SK-N-SH (cell line): ENCODE data around the gene ERC2.

Experiments
- CHD2 ChIP-seq: fragments of 150-350 bp; IDR thresholded peaks from 2 replicates; pipeline ENCODE4 v1.6.1; 2018; ENCODE audit warnings: low read length; ENCODE audit not compliant: partially characterized antibody
- EZH2phosphoT487 ChIP-seq: fragments of 200-600 bp; sonication (generic); IDR thresholded peaks from 2 replicates; pipeline ENCODE4 v1.6.1; 2017; ENCODE audit warnings: low read depth, mixed run types, mild to moderate bottlenecking, antibody characterized with exemption, moderate library complexity, borderline replicate concordance
- JUND ChIP-seq: IDR thresholded peaks from 2 replicates; pipeline ENCODE4 v1.4.0; 2012
- POLR2AphosphoS5 ChIP-seq: IDR thresholded peaks from 2 replicates; pipeline ENCODE4 v1.6.1; 2012; ENCODE audit warnings: low read depth, low read length
- RAD21 ChIP-seq: IDR thresholded peaks from 2 replicates; pipeline ENCODE4 v1.6.1; 2012; ENCODE audit warnings: mild to moderate bottlenecking, low read length
- SMC3 ChIP-seq: IDR thresholded peaks from 2 replicates; pipeline ENCODE4 v1.6.1; 2012; ENCODE audit warnings: low read depth, low read length, improper control_type of control experiment
- TAF1 ChIP-seq: IDR thresholded peaks from 2 replicates; pipeline ENCODE4 v1.6.1; 2012; ENCODE audit warnings: low read depth, mild to moderate bottlenecking, low read length, moderate library complexity, borderline replicate concordance
- TEAD4 ChIP-seq: IDR thresholded peaks from 2 replicates; pipeline ENCODE4 v1.4.0; 2012; ENCODE audit warnings: mild to moderate bottlenecking, borderline replicate concordance; ENCODE audit not compliant: insufficient read depth
- TF ChIP-seq, protein P1 (sequence below): fragments of 200-600 bp; sonication (generic); IDR thresholded peaks from 2 replicates; pipeline ENCODE4 v1.6.1; 2017; ENCODE audit warnings: antibody characterized with exemption, mild to moderate bottlenecking, moderate library complexity
- TF ChIP-seq, protein P2 (sequence below): IDR thresholded peaks from 2 replicates; pipeline ENCODE4 v1.4.0; 2012; ENCODE audit warnings: low read depth, borderline replicate concordance

DNA sequence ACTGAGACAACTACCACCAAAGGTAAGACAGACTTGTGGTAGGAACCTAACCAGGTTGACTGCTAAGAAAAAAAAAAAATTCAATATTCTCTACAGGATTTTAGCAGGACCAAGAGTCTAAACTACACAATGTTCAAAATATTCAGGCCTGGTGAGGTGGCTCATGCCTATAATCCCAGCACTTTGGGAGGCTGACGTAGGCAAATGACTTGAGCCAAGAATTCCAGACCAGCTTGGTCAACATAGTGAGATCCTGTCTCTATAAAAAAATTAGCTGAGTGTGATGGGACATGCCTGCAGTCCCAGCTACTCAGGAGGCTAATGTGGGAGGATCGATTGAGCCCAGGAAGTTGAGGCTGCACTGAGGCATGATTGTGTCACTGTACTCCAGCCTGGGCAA lies 639.6 kb downstream of the ERC2 start:
- no peak for TF ChIP-seq CHD2
- TF ChIP-seq RAD21 = no peak
- TF ChIP-seq, protein P1, sequence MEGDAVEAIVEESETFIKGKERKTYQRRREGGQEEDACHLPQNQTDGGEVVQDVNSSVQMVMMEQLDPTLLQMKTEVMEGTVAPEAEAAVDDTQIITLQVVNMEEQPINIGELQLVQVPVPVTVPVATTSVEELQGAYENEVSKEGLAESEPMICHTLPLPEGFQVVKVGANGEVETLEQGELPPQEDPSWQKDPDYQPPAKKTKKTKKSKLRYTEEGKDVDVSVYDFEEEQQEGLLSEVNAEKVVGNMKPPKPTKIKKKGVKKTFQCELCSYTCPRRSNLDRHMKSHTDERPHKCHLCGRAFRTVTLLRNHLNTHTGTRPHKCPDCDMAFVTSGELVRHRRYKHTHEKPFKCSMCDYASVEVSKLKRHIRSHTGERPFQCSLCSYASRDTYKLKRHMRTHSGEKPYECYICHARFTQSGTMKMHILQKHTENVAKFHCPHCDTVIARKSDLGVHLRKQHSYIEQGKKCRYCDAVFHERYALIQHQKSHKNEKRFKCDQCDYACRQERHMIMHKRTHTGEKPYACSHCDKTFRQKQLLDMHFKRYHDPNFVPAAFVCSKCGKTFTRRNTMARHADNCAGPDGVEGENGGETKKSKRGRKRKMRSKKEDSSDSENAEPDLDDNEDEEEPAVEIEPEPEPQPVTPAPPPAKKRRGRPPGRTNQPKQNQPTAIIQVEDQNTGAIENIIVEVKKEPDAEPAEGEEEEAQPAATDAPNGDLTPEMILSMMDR = no peak
- TF ChIP-seq JUND = no peak
- TF ChIP-seq, protein P2, sequence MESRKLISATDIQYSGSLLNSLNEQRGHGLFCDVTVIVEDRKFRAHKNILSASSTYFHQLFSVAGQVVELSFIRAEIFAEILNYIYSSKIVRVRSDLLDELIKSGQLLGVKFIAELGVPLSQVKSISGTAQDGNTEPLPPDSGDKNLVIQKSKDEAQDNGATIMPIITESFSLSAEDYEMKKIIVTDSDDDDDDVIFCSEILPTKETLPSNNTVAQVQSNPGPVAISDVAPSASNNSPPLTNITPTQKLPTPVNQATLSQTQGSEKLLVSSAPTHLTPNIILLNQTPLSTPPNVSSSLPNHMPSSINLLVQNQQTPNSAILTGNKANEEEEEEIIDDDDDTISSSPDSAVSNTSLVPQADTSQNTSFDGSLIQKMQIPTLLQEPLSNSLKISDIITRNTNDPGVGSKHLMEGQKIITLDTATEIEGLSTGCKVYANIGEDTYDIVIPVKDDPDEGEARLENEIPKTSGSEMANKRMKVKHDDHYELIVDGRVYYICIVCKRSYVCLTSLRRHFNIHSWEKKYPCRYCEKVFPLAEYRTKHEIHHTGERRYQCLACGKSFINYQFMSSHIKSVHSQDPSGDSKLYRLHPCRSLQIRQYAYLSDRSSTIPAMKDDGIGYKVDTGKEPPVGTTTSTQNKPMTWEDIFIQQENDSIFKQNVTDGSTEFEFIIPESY = no peak
- TF ChIP-seq SMC3 = no peak
- TF ChIP-seq TAF1 = no peak
- no peak for TF ChIP-seq TEAD4
- no peak for TF ChIP-seq POLR2AphosphoS5
- no peak for TF ChIP-seq EZH2phosphoT487
